Mesenteric fat pad (tissue), 1 donor: ENCODE data around the gene ATP11A. TPM values are rescaled to one million over a fixed set of nuclear protein-coding genes. Genes with fewer than 3 reads are reported as not detected.

Experiments used
- DNase-seq: peaks from one replicate; pipeline ENCODE4 v3.0.0-alpha.2; 2020; ENCODE audit warnings: low spot score
- long read RNA-seq: library from polyadenylated mRNA; unstranded; transcript quantifications from one replicate; pipeline ENCODE4 v2.0.0, GENCODE V29; 2020
- total RNA-seq: library from RNA; stranded (reverse); fragmentation: NEBNext Ultra II Directional; extraction: Animal tissue kit (Norgen Biotek cat#: 25700); gene quantifications from one replicate; pipeline ENCODE4 v1.2.1, GENCODE V29; 2021
- donor health status: DM: yes; HTN: yes; CAD: no.

The ATP11A gene
- 63.5 TPM for total RNA-seq
- long read RNA-seq, partial matches to known transcripts, result 3 of 31 reads
- long read RNA-seq, other reads (novel, unspliced or antisense), result 24 of 31 reads

- peak; percentile 97 for DNase-seq
Measured at GRCh38 chr13:112689303-112690245, at the start of gene ATP11A. Gene ATP11A (plus strand): TSS chr13:112690038. CDS start chr13:112690417, 379 bp downstream.

- peak; percentile 77 for DNase-seq
Measured at GRCh38 chr13:112641456-112642089, 48.3 kb upstream of the ATP11A start.

- peak; percentile 72 for DNase-seq
Measured at GRCh38 chr13:112642090-112642460, 47.8 kb upstream of the ATP11A start.

GRCh38 chr13:112643759-112644459 lies 45.9 kb upstream of the ATP11A start:
- peak; percentile 88 for DNase-seq

- DNase-seq, result peak; percentile 84
Measured at GRCh38 chr13:112645327-112645914, 44.4 kb upstream of the ATP11A start.

GRCh38 chr13:112647256-112647655 lies 42.6 kb upstream of the ATP11A start:
- DNase-seq, result peak; percentile 43

GRCh38 chr13:112648101-112648500 lies 41.7 kb upstream of the ATP11A start:
- peak; percentile 82 for DNase-seq

- peak; percentile 65 for DNase-seq
Measured at GRCh38 chr13:112648966-112649690, 40.7 kb upstream of the ATP11A start.

GRCh38 chr13:112651311-112651710 lies 38.5 kb upstream of the ATP11A start:
- no peak for DNase-seq

GRCh38 chr13:112651750-112652511 lies 37.9 kb upstream of the ATP11A start:
- DNase-seq, result peak; percentile 72

- peak; percentile 8 for DNase-seq
Measured at GRCh38 chr13:112652512-112653070, 37.2 kb upstream of the ATP11A start.

GRCh38 chr13:112653071-112653470 lies 36.8 kb upstream of the ATP11A start:
- DNase-seq, result peak; percentile 4

- DNase-seq, result peak; percentile 26
Measured at GRCh38 chr13:112655913-112656312, 33.9 kb upstream of the ATP11A start.

- peak; percentile 79 for DNase-seq
Measured at GRCh38 chr13:112657850-112658445, 31.9 kb upstream of the ATP11A start.

- peak; percentile 5 for DNase-seq
Measured at GRCh38 chr13:112658808-112659207, 31.0 kb upstream of the ATP11A start.

- DNase-seq, result no peak
Measured at GRCh38 chr13:112661291-112661690, 28.5 kb upstream of the ATP11A start.

GRCh38 chr13:112664501-112665203 lies 25.2 kb upstream of the ATP11A start:
- peak; percentile 83 for DNase-seq

GRCh38 chr13:112668924-112669323 lies 20.9 kb upstream of the ATP11A start:
- DNase-seq, result peak; percentile 57
